Left lung (tissue), 10 donors: ENCODE measurements around the gene LMNB1. TPM values are rescaled to one million over a fixed set of nuclear protein-coding genes. Genes with fewer than 3 reads are reported as not detected.

Experiments
- ATAC-seq: fragments of 200-7000 bp; cut with Tn5 transposase; one replicate; pipeline ENCODE4 v1.9.1; 2020; ENCODE audit warnings: moderate library complexity
- DNase-seq, 4 donors: peaks; one replicate each; pipeline ENCODE4 v3.0.0-alpha.2; 2013 to 2020
- H3K27ac ChIP-seq, 2 donors: fragments of 200-600 bp; sonication (generic) in 1 of 2; one replicate each; pipeline versions ENCODE4 v1.5.0 to v1.8.0; 2020 to 2021
- H3K27me3 ChIP-seq, 2 donors: fragments of 200-600 bp; sonication (generic) in 1 of 2; one replicate each; pipeline versions ENCODE4 v1.5.0 to v1.8.0; 2020 to 2021
- H3K36me3 ChIP-seq, 2 donors: fragments of 200-600 bp; sonication (generic) in 1 of 2; one replicate each; pipeline versions ENCODE4 v1.5.0 to v1.8.0; 2020 to 2021
- H3K4me1 ChIP-seq, 2 donors: fragments of 200-600 bp; one replicate each; pipeline ENCODE4 v1.8.0; 2021
- H3K4me3 ChIP-seq, 2 donors: fragments of 200-600 bp; sonication (generic) in 1 of 2; one replicate each; pipeline versions ENCODE4 v1.5.0 to v1.8.0; 2020 to 2021; ENCODE audit warnings: mild to moderate bottlenecking in 1 of 2
- H3K9me3 ChIP-seq, 2 donors: fragments of 200-600 bp; sonication (generic) in 1 of 2; one replicate each; pipeline versions ENCODE4 v1.5.0 to v1.8.0; 2020 to 2021
- CTCF ChIP-seq, 2 donors: fragments of 200-600 bp; sonication (generic) in 1 of 2; IDR thresholded peaks; one replicate each; pipeline versions ENCODE4 v1.5.0 to v1.8.0; 2021; ENCODE audit warnings: antibody characterized with exemption in 2 of 2
- intact Hi-C, 2 donors: fragments of 100-400 bp; cut with DNase I; formaldehyde crosslinking; loops; one replicate each; pipeline versions ENCODE4 v1.11.2 to v1.14.2; 2022
- polyA plus RNA-seq, 6 donors: library from polyadenylated mRNA; unstranded; fragments of 120-200 nt; gene quantifications; one replicate each; pipeline ENCODE4 v1.2.1, GENCODE V29; 2013; ENCODE audit not compliant: insufficient read length in 6 of 6
- total RNA-seq, 2 donors: library from RNA; stranded (reverse); fragmentation: NEBNext Ultra II Directional; extraction: Animal tissue kit (Norgen Biotek cat#: 25700); gene quantifications; one replicate each; pipeline ENCODE4 v1.2.1, GENCODE V29; 2021
- donor health status: DM: no; HTN: yes; CAD: no.
- donor health status: DM: no; HTN: no; CAD: no.

LMNB1 gene
- total and polyA plus RNA-seq, 8 donors: 23.2 to 175 (median 96.3) TPM

- no peaks in the 10 kb centered on the region for H3K9me3 ChIP-seq
- ATAC-seq: no peak
Measured at GRCh38 chr5:126829098-126829497, 52.2 kb downstream of the LMNB1 start.

GRCh38 chr5:126830061-126830460, 53.1 kb downstream of the LMNB1 start:
- intact Hi-C loops: loop anchor here in 1 of 2 donors (10.0 kb wide), 1 partner anchor 475 kb away; no protein-coding TSS in a partner anchor
- H3K27me3 ChIP-seq: no peaks in the 10 kb centered on the region
- TF ChIP-seq CTCF (IDR thresholded peaks at IDR 0.05): no peak
- ATAC-seq (no peak), DNase-seq (no peak)
- no peaks in the 10 kb centered on the region for H3K4me1 ChIP-seq
- H3K27ac ChIP-seq: no peak overlapping the region
- no peak overlapping the region for H3K4me3 ChIP-seq
- H3K36me3 ChIP-seq: peaks cover 0 to 90% of the 10 kb centered on the region in 2 donors
- H3K9me3 ChIP-seq: no peaks in the 10 kb centered on the region

More at GRCh38 chr5:126829098-126829497, 52.2 kb downstream of the LMNB1 start:
- Histone ChIP-seq H3K27ac (no peak overlapping the region), H3K4me1 (no peaks in the 10 kb centered on the region), H3K4me3 (no peak overlapping the region), H3K36me3 (peaks cover 0 to 80% of the 10 kb centered on the region in 2 donors), H3K27me3 (no peaks in the 10 kb centered on the region)
- intact Hi-C loops: no loop called here
- DNase-seq: no peak
- no peak for TF ChIP-seq CTCF (IDR thresholded peaks at IDR 0.05)

DNA sequence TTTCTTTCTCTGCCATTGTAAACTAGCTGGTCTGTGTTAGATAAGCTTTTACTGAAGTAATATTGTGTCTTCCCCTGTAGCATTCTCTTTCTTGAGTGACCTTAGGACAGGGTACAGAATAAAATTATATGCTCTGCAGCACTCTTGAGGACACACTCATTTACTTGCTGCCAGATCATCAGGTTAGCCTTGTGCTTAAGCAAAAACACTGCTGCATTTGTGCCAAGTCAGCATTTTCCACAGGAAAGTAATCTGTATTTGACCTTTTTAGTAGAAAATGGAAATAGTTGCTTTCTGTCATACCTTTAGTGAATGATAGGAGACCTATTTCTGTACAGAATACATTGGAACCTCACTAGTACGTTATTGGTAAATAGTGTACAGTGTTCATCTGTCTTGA, 54.2 kb downstream of the LMNB1 start:
- Histone ChIP-seq H3K9me3 (no peaks in the 10 kb centered on the region), H3K27ac (no peak overlapping the region), H3K4me3 (no peak overlapping the region), H3K36me3 (peaks cover 0 to 92% of the 10 kb centered on the region in 2 donors), H3K4me1 (no peaks in the 10 kb centered on the region), H3K27me3 (no peaks in the 10 kb centered on the region)
- no peak for TF ChIP-seq CTCF (IDR thresholded peaks at IDR 0.05)
- DNase-seq (no peak), ATAC-seq (no peak)
- intact Hi-C loops: loop anchor here in 1 of 2 donors (10.0 kb wide), 1 partner anchor 474 kb away; no protein-coding TSS in a partner anchor

GRCh38 chr5:126836778-126837177, 59.8 kb downstream of the LMNB1 start:
- H3K27ac ChIP-seq: no peak overlapping the region
- intact Hi-C loops: loop anchor here in 1 of 2 donors (10.0 kb wide), 1 partner anchor 468 kb away; no protein-coding TSS in a partner anchor
- H3K27me3 ChIP-seq: no peaks in the 10 kb centered on the region
- TF ChIP-seq CTCF (IDR thresholded peaks at IDR 0.05): no peak
- H3K36me3 ChIP-seq: peaks cover 0 to 58% of the 10 kb centered on the region in 2 donors
- no peak overlapping the region for H3K4me3 ChIP-seq
- H3K9me3 ChIP-seq: no peaks in the 10 kb centered on the region
- no peak for ATAC-seq
- DNase-seq: no peak
- no peaks in the 10 kb centered on the region for H3K4me1 ChIP-seq

DNA sequence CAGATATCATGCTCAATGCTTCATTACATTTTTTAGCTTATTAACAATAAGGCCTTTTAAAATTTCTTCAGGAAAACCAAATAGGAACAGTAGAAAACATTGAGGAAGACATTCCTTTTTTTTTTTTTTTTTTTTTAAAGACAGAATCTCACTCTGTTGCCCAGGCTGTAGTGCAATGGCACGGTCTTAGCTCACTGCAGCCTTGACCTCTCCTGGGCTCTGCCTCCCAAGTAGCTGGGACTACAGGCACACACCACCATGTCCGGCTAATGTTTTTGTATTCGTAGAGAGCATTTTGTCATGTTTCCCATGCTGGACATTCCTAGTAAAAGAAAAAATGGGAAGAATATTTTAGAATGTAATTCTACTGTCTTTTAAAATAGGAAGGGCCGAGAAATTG, 60.3 kb downstream of the LMNB1 start:
- TF ChIP-seq CTCF (IDR thresholded peaks at IDR 0.05): no peak
- peaks cover 0 to 53% of the 10 kb centered on the region in 2 donors for H3K36me3 ChIP-seq
- no peak overlapping the region for H3K27ac ChIP-seq
- H3K27me3 ChIP-seq: no peaks in the 10 kb centered on the region
- ATAC-seq (no peak), DNase-seq (no peak)
- intact Hi-C loops: loop anchor here in 1 of 2 donors (10.0 kb wide), 1 partner anchor 468 kb away; no protein-coding TSS in a partner anchor
- no peak overlapping the region for H3K4me3 ChIP-seq
- no peaks in the 10 kb centered on the region for H3K9me3 ChIP-seq
- H3K4me1 ChIP-seq: no peaks in the 10 kb centered on the region
